ENCODE measurements around the gene BANP. TPM values are rescaled to one million over a fixed set of nuclear protein-coding genes. Genes with fewer than 3 reads are reported as not detected.

BANP gene
- total RNA-seq, 2 experiments from 2014 or later, result 39.6 to 58.0 TPM

DNA sequence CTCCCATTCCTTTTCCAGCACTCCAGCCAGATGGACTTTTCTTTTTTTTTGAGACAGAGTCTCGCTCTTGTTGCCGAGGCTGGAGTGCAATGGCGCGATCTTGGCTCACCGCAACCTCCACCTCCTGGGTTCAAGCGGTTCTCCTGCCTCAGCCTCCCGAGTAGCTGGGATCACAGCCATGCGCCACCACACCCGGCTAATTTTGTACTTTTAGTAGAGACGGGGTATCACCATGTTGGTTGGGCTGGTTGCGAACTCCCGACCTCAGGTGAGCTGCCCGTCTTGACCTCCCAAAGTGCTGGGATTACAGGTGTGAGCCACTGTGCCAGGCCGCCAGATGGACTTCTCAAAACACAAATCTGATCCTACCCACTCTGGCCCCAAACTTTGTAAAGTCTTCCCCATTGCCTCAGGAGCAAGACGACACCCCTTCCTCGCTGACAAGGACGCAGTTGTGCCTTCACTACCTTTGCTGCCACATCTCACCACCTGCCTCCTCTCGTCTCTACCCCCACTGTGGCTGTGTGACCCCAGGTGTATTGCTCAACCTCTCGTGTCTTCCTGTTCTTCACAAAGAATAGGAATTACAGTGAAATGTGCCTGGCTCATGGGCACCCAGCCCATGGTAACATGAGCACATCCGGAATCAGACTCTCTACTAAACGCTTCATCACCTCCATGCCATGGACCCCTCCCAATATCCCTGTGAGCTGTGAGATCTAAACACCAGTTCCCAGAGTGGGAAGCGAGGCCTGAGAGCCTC lies 3.7 kb upstream of the BANP start:
- no peak for TF ChIP-seq EZH2phosphoT487 (IDR thresholded peaks at IDR 0.05; ENCODE audit: borderline replicate concordance, low read depth, low read length)
- intact Hi-C loops (cut with micrococcal nuclease; ENCODE audit: unreplicated experiment), result no loop called here
- H3K79me2 ChIP-seq (ENCODE audit: insufficient read depth, low read depth, low read length), result peaks cover 10% of the 10 kb centered on the region
- peaks cover 5% of the 10 kb centered on the region; the same call in 1 of the 2 replicates for H4K20me1 ChIP-seq (ENCODE audit: insufficient read depth, low read length)
- ChIA-PET CTCF (ENCODE audit: unreplicated experiment) (no interaction called here), POLR2A (interaction anchor here (1.3 kb wide), 1 partner anchor 9 kb away, joined by 3 read pairs; no protein-coding TSS in a partner anchor)
- no peaks in the 10 kb centered on the region for H3K9me3 ChIP-seq (ENCODE audit: low read length)
- no peak for DNase-seq (ENCODE audit: low spot score)
- peaks cover 32% of the 10 kb centered on the region for H3K4me1 ChIP-seq (ENCODE audit: insufficient read depth, low read length, poor library complexity, severe bottlenecking)
- peak overlapping the region; percentile 21 for H3K4me3 ChIP-seq (ENCODE audit: low read depth, low read length, poor library complexity, severe bottlenecking)
- H2AFZ ChIP-seq (ENCODE audit: low read length), result peak overlapping the region; percentile 94
- no peaks in the 10 kb centered on the region for H3K9me2 ChIP-seq (ENCODE audit: insufficient read depth, low read length)
- no peaks in the 10 kb centered on the region for H3K36me3 ChIP-seq (ENCODE audit: insufficient read depth, low read length)
- no peak overlapping the region for H3K27ac ChIP-seq (ENCODE audit: low read depth, low read length, poor library complexity, severe bottlenecking)
- peak overlapping the region; percentile 56 for H3K4me2 ChIP-seq (ENCODE audit: low read length)
- no TSS peak for BruUV-seq (replicated peaks)

DNA sequence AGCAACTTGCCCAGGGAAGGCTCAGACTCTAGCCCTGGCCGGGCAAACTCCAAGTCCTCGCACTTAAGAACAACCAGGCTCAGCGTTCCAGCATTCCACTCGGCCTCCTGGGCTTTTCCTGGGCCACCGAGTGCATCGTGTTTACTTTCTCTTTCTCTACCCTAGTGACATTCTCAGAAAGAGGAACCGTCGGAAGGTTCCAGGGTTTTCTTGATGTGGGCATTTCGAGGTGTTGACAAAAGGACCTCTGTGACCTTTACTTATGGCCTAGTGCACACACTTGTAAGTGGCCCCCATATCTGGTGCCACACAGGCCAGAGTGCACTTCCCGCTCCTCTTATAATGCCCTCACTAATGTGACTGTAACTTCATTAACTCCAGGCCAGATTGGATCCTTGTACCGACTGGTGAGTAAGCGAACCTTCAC lies 3.1 kb upstream of the BANP start:
- Histone ChIP-seq H3K4me2 (ENCODE audit: low read length) (peak overlapping the region; percentile 56), H3K27ac (ENCODE audit: low read depth, low read length, poor library complexity, severe bottlenecking) (no peak overlapping the region), H3K9me3 (ENCODE audit: low read length) (no peaks in the 10 kb centered on the region), H3K36me3 (ENCODE audit: insufficient read depth, low read length) (peaks cover 1% of the 10 kb centered on the region; the same call in 1 of the 2 replicates), H4K20me1 (ENCODE audit: insufficient read depth, low read length) (peaks cover 6% of the 10 kb centered on the region; the same call in 1 of the 2 replicates), H3K79me2 (ENCODE audit: insufficient read depth, low read depth, low read length) (peaks cover 16% of the 10 kb centered on the region), H3K9me2 (ENCODE audit: insufficient read depth, low read length) (no peaks in the 10 kb centered on the region), H3K4me1 (ENCODE audit: insufficient read depth, low read length, poor library complexity, severe bottlenecking) (peaks cover 38% of the 10 kb centered on the region), H3K4me3 (ENCODE audit: low read depth, low read length, poor library complexity, severe bottlenecking) (peak overlapping the region; percentile 21), H2AFZ (ENCODE audit: low read length) (peak overlapping the region; percentile 94)
- BruUV-seq (replicated peaks), result no TSS peak
- peak; percentile 40 for DNase-seq (ENCODE audit: low spot score)
- ChIA-PET CTCF (ENCODE audit: unreplicated experiment) (interaction anchor here (0.6 kb wide), 1 partner anchor 98 kb away, joined by 3 read pairs; no protein-coding TSS in a partner anchor), POLR2A (interaction anchor here (0.9 to 1.3 kb wide), 2 partner anchors 9 to 14 kb away, joined by 3 to 6 read pairs; no protein-coding TSS in a partner anchor)
- intact Hi-C loops (cut with micrococcal nuclease; ENCODE audit: unreplicated experiment), result no loop called here
- TF ChIP-seq, protein P1, sequence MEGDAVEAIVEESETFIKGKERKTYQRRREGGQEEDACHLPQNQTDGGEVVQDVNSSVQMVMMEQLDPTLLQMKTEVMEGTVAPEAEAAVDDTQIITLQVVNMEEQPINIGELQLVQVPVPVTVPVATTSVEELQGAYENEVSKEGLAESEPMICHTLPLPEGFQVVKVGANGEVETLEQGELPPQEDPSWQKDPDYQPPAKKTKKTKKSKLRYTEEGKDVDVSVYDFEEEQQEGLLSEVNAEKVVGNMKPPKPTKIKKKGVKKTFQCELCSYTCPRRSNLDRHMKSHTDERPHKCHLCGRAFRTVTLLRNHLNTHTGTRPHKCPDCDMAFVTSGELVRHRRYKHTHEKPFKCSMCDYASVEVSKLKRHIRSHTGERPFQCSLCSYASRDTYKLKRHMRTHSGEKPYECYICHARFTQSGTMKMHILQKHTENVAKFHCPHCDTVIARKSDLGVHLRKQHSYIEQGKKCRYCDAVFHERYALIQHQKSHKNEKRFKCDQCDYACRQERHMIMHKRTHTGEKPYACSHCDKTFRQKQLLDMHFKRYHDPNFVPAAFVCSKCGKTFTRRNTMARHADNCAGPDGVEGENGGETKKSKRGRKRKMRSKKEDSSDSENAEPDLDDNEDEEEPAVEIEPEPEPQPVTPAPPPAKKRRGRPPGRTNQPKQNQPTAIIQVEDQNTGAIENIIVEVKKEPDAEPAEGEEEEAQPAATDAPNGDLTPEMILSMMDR (conservative IDR thresholded peaks at IDR 0.05; ENCODE audit: low read length), result no peak
- TF ChIP-seq EZH2phosphoT487 (IDR thresholded peaks at IDR 0.05; ENCODE audit: borderline replicate concordance, low read depth, low read length), result no peak

DNA sequence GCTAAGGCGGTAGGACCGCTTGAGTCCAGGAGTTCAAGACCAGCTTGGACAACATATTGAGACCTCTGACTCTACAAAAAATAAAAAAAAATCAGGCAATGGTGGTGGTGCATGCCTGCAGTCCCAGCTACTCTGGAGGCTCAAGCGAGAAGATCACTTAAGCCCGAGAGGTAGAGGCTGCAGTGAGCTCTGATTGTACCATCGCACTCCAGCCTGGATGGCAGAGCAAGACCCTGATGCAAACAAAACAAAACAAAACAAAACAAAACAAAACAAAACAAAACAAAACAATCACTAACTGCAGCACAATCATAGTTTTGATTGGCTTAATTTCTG lies 2.5 kb upstream of the BANP start:
- no peak overlapping the region for H3K4me2 ChIP-seq (ENCODE audit: low read length)
- intact Hi-C loops (cut with micrococcal nuclease; ENCODE audit: unreplicated experiment), result no loop called here
- H3K9me3 ChIP-seq (ENCODE audit: low read length), result no peaks in the 10 kb centered on the region
- H3K4me3 ChIP-seq (ENCODE audit: low read depth, low read length, poor library complexity, severe bottlenecking), result no peak overlapping the region
- H4K20me1 ChIP-seq (ENCODE audit: insufficient read depth, low read length), result peaks cover 6% of the 10 kb centered on the region; the same call in 1 of the 2 replicates
- TF ChIP-seq, protein P1 (conservative IDR thresholded peaks at IDR 0.05; ENCODE audit: low read length), result no peak
- no peak for TF ChIP-seq EZH2phosphoT487 (IDR thresholded peaks at IDR 0.05; ENCODE audit: borderline replicate concordance, low read depth, low read length)
- DNase-seq (ENCODE audit: low spot score), result no peak
- peaks cover 21% of the 10 kb centered on the region for H3K79me2 ChIP-seq (ENCODE audit: insufficient read depth, low read depth, low read length)
- peaks cover 43% of the 10 kb centered on the region for H3K4me1 ChIP-seq (ENCODE audit: insufficient read depth, low read length, poor library complexity, severe bottlenecking)
- CTCF ChIA-PET (ENCODE audit: unreplicated experiment), result interaction anchor here (0.6 kb wide), 1 partner anchor 99 kb away, joined by 3 read pairs; no protein-coding TSS in a partner anchor
- no peak overlapping the region for H3K27ac ChIP-seq (ENCODE audit: low read depth, low read length, poor library complexity, severe bottlenecking)
- no peaks in the 10 kb centered on the region for H3K9me2 ChIP-seq (ENCODE audit: insufficient read depth, low read length)
- peaks cover 7% of the 10 kb centered on the region; the same call in 1 of the 2 replicates for H3K36me3 ChIP-seq (ENCODE audit: insufficient read depth, low read length)
- peak overlapping the region; percentile 94 for H2AFZ ChIP-seq (ENCODE audit: low read length)
- no TSS peak for BruUV-seq (replicated peaks)
- POLR2A ChIA-PET, result interaction anchor here (0.9 to 1.3 kb wide), 2 partner anchors 10 to 13 kb away, joined by 3 to 6 read pairs; no protein-coding TSS in a partner anchor
